NCI-H69 (cell line): ENCODE data around the gene ATRN.

Experiments used
- DNase-seq: peaks from one replicate; lab custom pipeline; 2025; lab: John Stamatoyannopoulos, UW

Gene ATRN

GRCh38 chr20:3627476-3627875 lies 156.7 kb downstream of the ATRN start:
- no peak for DNase-seq

- DNase-seq, result no peak
Measured at GRCh38 chr20:3628502-3629314, 157.9 kb downstream of the ATRN start.

GRCh38 chr20:3629893-3630292 lies 159.1 kb downstream of the ATRN start:
- no peak for DNase-seq

GRCh38 chr20:3630429-3630828 lies 159.6 kb downstream of the ATRN start:
- DNase-seq, result no peak

- DNase-seq, result no peak
Measured at GRCh38 chr20:3631534-3631933, 160.7 kb downstream of the ATRN start.

GRCh38 chr20:3632311-3633004 lies 161.6 kb downstream of the ATRN start:
- DNase-seq, result no peak

GRCh38 chr20:3633913-3634478 lies 163.2 kb downstream of the ATRN start:
- DNase-seq, result no peak

GRCh38 chr20:3635346-3635745 lies 164.5 kb downstream of the ATRN start:
- DNase-seq, result no peak

- DNase-seq, result no peak
Measured at GRCh38 chr20:3640259-3640658, 169.4 kb downstream of the ATRN start.

GRCh38 chr20:3645309-3646066 lies 174.7 kb downstream of the ATRN start:
- DNase-seq, result peak; percentile 18

GRCh38 chr20:3646067-3646440 lies 175.2 kb downstream of the ATRN start:
- no peak for DNase-seq

- DNase-seq, result no peak
Measured at GRCh38 chr20:3646651-3647050, 175.8 kb downstream of the ATRN start.

- DNase-seq, result no peak
Measured at GRCh38 chr20:3647473-3647872, 176.7 kb downstream of the ATRN start.

- DNase-seq, result peak; percentile 8
Measured at GRCh38 chr20:3648951-3649350, 178.1 kb downstream of the ATRN start.

- DNase-seq, result peak; percentile 5
Measured at GRCh38 chr20:3651204-3651962, 180.6 kb downstream of the ATRN start.

GRCh38 chr20:3652221-3652620 lies 181.4 kb downstream of the ATRN start:
- no peak for DNase-seq

GRCh38 chr20:3652676-3653596 lies 182.1 kb downstream of the ATRN start:
- DNase-seq, result no peak

GRCh38 chr20:3653921-3654320 lies 183.1 kb downstream of the ATRN start:
- no peak for DNase-seq

GRCh38 chr20:3654326-3655130 lies 183.7 kb downstream of the ATRN start:
- DNase-seq, result peak; percentile 35

- DNase-seq, result no peak
Measured at GRCh38 chr20:3655131-3655405, 184.2 kb downstream of the ATRN start.
